A549 (cell line): ENCODE data around the gene TIE1.

ENCODE experiments used
- BHLHE40 ChIP-seq: IDR thresholded peaks from 2 replicates; pipeline ENCODE4 v1.6.1; 2012; ENCODE audit warnings: low read depth, low read length, inconsistent platforms
- CEBPB ChIP-seq, 2 experiments: fragments of >200 bp in 1 of 2; sonication (Bioruptor Twin) in 1 of 2; formaldehyde crosslinking in 1 of 2; IDR thresholded peaks; 2 replicates each; pipeline ENCODE4 v1.6.1; 2012 to 2016
- CHD2 ChIP-seq: fragments of 150-350 bp; IDR thresholded peaks from 2 replicates; pipeline ENCODE4 v1.6.1; 2014; ENCODE audit warnings: low read length; ENCODE audit not compliant: partially characterized antibody
- CTCF ChIP-seq: fragments of >200 bp; sonication (Bioruptor Twin); formaldehyde crosslinking; IDR thresholded peaks from 3 replicates; pipeline ENCODE4 v1.5.1; 2016
- GATA3 ChIP-seq: IDR thresholded peaks from 2 replicates; pipeline ENCODE4 v1.6.1; 2012; ENCODE audit warnings: borderline replicate concordance
- JUN ChIP-seq, 2 experiments: fragments of >200 bp; sonication (Bioruptor Twin); formaldehyde crosslinking; IDR thresholded peaks; 2 replicates in 1 of 2; 3 replicates in 1 of 2; pipeline ENCODE4 v1.6.1; 2016 to 2017
- KDM1A ChIP-seq: fragments of 200-600 bp; sonication (generic); IDR thresholded peaks from 2 replicates; pipeline ENCODE4 v1.6.1; 2016; ENCODE audit warnings: low read depth, mild to moderate bottlenecking
- MAX ChIP-seq: IDR thresholded peaks from 2 replicates; pipeline ENCODE4 v1.6.1; 2012
- MYC ChIP-seq: IDR thresholded peaks from 2 replicates; pipeline ENCODE4 v1.6.1; 2012; ENCODE audit warnings: mild to moderate bottlenecking, inconsistent platforms, low read length, improper control_type of control experiment, borderline replicate concordance
- NPAS2 ChIP-seq: fragments of 250-450 bp; sonication (Bioruptor Pico); IDR thresholded peaks from 2 replicates; pipeline ENCODE4 v1.8.0; 2022; ENCODE audit warnings: mild to moderate bottlenecking, moderate library complexity, borderline replicate concordance
- POLR2A ChIP-seq: IDR thresholded peaks from 2 replicates; pipeline ENCODE4 v1.6.1; 2012; ENCODE audit warnings: mild to moderate bottlenecking, low read length
- TP53 ChIP-seq: fragments of 250-450 bp; sonication (Bioruptor Pico); IDR thresholded peaks from 2 replicates; pipeline ENCODE4 v1.5.0; 2021; ENCODE audit warnings: mild to moderate bottlenecking, moderate library complexity
- TF ChIP-seq, protein P1 (sequence below): IDR thresholded peaks from 2 replicates; pipeline ENCODE4 v1.6.1; 2012; ENCODE audit warnings: low read depth, borderline replicate concordance

GRCh38 chr1:43363935-43364525 is 63.2 kb downstream of the TIE1 start:
- no peak for TF ChIP-seq CTCF
- no peak for TF ChIP-seq MAX
- no peak for TF ChIP-seq POLR2A
- TF ChIP-seq MYC: no peak
- TF ChIP-seq BHLHE40: no peak
- no peak for TF ChIP-seq NPAS2 (CRISPR knock-in tag)
- TF ChIP-seq, protein P1, sequence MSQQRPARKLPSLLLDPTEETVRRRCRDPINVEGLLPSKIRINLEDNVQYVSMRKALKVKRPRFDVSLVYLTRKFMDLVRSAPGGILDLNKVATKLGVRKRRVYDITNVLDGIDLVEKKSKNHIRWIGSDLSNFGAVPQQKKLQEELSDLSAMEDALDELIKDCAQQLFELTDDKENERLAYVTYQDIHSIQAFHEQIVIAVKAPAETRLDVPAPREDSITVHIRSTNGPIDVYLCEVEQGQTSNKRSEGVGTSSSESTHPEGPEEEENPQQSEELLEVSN: no peak
- no peak for TF ChIP-seq GATA3
- no peak for TF ChIP-seq CEBPB (IDR thresholded peaks at IDR 0.05)
- no peak for TF ChIP-seq CHD2
- no peak for TF ChIP-seq KDM1A
- TF ChIP-seq TP53 (CRISPR knock-in tag): no peak
- no peak for TF ChIP-seq JUN (IDR thresholded peaks at IDR 0.05)
